ENCODE results near the gene MFGE8.

MFGE8 gene

DNA sequence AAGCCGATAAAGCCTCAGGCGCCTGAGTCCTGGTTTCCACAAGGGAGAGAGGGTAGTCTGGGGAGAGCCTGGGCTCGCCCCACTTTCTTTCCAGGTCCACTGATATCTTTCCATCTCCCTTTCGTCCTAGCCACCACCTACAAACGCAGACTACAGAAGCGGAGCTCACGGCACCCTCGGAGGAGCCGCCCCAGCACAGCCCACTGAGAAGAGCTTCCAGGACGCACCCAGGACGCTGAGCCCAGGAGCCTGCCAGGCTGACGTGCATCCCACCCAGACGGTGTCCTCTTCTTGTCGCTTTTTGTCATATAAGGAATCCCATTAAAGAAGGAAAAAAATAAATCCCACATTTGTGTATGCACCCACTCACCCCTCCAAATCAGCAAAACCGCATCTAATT, 38.9 kb downstream of the MFGE8 start:
- no peak for DNase-seq (ENCODE audit: low spot score)

DNA sequence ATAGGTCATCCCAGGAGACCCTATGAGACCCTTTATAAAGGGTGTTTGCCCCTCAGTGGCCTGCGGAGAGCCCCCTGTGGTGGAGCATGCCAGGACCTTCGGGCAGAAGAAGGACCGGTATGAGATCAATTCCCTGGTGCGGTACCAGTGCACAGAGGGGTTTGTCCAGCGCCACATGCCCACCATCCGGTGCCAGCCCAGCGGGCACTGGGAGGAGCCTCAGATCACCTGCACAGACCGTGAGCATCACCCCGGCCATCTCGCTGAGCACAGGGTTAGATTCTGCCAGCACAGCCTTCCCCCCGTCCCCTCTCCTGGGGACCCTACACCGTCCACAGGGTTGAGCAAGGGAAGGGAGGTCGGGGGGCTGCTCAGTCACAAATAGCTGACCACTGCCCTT, 39.4 kb downstream of the MFGE8 start:
- DNase-seq (ENCODE audit: low spot score): no peak

DNA sequence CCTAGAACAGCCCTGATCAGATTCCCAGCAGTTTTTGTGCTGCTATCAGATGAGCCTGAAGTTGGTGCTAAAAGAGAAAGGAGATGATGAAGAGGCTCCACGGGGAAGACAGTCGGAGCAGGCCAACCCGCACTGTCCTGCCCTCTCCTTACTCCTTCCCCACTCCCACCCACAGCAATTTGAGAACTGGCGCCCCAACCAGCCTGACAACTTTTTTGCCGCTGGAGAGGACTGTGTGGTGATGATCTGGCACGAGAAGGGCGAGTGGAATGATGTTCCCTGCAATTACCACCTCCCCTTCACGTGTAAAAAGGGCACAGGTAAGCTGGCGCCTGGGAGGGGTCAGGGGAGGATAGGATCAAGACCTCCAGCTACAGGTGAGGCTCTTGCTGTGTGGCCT, 40.5 kb downstream of the MFGE8 start:
- DNase-seq (ENCODE audit: low spot score): no peak

DNA sequence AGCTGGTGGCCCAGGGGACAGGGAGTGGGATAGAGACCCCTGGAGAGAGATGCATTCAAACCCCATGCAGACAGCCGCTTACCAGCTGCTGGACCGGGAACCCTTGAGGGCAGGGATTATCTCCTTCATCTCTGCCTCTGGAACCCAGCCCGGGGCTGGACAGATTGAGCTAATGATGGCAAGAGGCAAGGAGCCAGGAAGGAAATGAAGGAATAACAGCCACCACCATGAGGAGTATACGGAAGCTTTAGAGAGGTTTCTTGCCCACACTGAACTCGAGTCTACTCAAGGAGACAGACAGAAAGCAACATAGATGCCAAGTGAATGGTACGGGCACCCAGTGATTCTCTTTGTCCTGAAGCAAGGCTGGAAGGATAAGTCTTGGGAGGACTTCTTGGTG, 41.1 kb downstream of the MFGE8 start:
- no peak for DNase-seq (ENCODE audit: low spot score)

DNA sequence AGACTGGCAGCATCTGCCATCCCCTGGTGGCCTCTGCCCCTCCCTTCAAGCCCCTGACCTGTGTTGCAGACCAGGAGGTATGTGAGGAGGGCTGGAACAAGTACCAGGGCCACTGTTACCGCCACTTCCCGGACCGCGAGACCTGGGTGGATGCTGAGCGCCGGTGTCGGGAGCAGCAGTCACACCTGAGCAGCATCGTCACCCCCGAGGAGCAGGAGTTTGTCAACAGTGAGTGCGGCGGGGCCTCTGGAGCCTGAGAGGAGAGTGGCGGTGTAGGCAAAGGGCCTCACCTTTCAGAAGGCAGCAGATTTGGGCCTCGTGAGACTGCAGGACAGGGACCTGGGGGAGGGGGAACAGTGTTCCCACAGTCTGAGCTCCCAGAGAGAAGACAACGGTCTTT, 41.9 kb downstream of the MFGE8 start:
- DNase-seq (ENCODE audit: low spot score): no peak

DNA sequence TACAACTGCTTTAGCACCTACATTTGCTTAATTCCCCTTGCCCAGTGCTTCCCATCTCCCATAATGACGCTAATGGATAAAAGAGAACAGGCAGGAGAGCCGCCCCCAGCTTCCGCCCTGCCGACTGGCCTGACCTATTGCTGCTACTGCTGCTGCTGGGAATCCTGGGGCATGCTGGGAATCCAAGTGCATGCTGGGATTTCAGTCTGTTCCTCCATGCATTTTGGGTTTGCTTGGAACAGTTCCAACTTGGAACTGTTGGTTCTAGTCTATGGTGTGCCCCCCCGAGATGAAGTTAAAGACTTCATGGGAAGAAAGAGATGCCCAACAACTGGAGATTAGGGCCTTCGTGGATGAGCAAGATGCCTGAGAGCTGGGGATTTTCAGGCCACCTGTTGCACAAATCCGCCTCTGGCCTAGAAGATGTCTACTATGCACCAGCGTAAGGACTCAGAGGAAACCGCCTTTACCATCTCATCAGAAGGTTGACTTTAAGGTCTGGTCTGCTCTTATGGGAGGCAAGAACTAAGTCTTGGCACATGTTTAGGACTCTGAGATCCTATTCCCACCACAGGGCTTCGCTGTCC, 46.8 kb downstream of the MFGE8 start:
- DNase-seq (ENCODE audit: low spot score): no peak

DNA sequence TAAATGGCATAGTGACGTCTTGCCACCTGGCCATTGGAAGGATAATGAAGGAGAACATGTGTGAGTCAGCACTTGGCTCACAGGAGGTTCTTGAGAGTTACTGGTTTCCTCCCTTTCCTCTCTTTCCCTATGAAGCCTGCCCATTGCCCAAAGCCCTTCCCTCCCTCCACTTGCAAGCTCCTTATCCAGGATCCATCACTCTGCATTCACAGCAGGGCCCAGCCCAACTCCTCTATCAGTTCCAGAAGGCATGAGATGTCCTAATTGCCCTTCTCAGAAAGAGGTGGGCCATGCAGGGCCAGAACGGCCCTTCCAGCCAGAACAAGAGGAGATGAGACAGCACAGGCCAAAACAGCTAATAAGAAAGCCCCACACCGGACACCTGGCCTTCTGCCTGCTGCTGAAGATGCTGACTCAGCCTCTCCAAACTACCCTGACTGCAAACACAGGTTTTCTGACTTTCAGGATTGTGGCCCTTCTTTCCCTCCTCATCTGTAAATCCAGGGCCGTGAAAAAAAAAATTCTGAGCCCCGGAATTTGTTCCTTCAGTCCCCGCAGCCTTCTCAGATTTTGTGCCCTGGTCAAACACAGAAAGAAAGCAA, 47.6 kb downstream of the MFGE8 start:
- no peak for DNase-seq (ENCODE audit: low spot score)

DNA sequence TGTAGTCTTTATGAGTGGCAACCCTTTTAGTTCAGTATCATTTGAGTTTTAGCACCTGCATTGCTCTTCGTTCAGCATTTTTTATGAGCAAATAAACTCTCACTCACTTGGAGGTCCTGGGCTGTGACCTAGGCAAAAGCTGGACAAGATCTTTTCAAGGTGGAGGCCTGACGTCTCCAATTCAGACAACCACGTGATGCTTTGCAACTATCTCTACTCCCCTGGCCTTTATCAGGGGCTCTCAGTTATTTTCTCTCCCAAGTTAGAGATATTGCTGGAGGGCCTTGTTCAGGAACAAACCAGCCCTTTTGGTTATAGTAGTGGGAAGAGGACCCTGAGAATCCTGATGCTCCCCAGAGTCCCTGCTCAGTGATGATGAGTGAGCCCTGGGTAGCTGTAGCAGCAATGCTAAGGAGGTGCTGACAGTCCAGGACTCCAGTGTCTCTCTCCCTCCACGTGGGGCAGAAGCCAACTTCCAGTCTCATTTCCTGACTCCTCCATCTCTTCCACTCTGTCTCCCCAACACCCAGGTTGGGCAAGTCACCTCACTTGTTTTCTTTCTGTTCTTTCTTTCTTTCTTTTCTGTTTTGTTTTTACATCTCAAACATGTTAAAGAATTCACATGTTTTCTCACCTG, 48.2 kb downstream of the MFGE8 start:
- no peak for DNase-seq (ENCODE audit: low spot score)

DNA sequence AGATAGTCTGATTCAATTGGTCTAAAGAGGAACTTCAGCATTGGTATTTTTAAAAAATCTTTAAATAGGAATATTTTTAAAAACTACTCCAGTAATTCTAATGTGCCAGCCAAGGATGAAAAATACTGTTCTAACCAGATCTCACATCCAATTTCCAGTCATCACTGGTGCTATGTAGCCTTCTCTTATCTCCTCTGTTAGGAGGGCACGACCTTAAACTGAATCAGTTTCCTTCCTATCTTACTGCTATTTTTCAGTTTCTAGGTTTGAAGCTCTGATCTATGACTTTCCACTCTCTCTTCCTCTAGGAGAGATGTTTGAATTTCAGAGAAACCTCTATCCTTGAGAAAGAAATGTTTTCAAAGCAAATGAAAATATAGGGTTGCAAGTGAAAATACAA, 49.8 kb downstream of the MFGE8 start:
- DNase-seq (ENCODE audit: low spot score): no peak

DNA sequence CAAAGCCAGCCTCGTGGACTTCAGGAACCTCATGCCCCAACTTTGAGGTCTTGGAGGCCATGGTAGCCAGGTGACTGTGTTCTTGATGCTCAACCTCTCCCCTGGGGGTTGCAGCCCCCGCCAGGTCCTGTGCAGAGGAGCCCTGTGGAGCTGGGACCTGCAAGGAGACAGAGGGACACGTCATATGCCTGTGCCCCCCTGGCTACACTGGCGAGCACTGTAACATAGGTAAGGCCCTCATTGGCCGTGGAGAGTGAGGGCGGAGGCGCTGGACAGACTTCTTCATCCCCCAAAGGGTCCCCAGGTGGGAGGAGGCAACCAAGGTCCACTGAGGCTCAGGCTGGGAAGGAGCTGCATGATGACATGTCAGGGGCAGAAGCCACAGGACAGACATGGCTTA, 53.0 kb downstream of the MFGE8 start:
- no peak for DNase-seq (ENCODE audit: low spot score)

DNA sequence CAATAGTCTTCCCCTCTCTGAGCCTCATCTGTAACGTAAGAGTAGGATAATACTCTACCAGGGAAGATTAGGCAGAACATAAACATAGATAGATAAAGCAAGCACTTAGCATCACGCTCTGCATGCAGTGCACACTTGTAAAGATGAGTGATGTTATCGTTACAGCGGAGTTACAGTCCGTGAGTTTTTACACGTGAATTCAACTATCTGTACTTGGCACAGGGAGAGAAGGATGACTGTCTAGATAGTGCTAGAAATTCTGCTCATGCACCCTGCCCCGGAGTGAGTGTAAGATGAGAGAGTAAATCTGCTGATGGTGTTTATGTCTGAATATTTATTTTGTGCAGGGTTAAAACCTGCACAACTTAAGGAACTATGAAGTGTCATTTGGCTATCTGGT, 53.6 kb downstream of the MFGE8 start:
- no peak for DNase-seq (ENCODE audit: low spot score)

DNA sequence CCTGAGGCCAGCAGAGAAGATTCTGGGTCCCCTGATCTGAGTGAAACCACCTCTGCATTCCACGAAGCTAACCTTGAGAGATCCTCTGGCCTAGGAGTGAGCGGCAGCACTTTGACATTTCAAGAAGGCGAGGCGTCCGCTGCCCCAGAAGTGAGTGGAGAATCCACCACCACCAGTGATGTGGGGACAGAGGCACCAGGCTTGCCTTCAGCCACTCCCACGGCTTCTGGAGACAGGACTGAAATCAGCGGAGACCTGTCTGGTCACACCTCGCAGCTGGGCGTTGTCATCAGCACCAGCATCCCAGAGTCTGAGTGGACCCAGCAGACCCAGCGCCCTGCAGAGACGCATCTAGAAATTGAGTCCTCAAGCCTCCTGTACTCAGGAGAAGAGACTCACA, 54.2 kb downstream of the MFGE8 start:
- no peak for DNase-seq (ENCODE audit: low spot score)

DNA sequence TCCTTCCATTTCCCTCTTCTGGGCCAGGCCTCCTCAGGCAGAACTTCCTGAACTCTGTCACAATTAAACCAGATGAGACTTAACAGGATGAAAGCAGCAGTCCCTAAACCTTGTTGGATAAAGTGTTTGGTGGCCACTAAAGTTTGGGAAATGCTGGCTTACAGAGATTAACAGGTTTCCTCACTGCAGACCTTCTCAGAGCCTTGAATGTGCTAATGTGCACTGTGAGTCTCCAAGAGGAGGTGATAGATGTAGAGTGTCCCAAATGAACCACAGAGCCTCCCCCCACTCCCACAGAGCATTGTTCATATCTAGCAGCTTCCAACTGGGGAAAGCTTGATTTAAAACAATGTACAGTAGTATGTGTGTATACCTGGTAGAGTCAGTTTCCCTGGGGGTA, 60.7 kb downstream of the MFGE8 start:
- DNase-seq (ENCODE audit: low spot score): no peak

DNA sequence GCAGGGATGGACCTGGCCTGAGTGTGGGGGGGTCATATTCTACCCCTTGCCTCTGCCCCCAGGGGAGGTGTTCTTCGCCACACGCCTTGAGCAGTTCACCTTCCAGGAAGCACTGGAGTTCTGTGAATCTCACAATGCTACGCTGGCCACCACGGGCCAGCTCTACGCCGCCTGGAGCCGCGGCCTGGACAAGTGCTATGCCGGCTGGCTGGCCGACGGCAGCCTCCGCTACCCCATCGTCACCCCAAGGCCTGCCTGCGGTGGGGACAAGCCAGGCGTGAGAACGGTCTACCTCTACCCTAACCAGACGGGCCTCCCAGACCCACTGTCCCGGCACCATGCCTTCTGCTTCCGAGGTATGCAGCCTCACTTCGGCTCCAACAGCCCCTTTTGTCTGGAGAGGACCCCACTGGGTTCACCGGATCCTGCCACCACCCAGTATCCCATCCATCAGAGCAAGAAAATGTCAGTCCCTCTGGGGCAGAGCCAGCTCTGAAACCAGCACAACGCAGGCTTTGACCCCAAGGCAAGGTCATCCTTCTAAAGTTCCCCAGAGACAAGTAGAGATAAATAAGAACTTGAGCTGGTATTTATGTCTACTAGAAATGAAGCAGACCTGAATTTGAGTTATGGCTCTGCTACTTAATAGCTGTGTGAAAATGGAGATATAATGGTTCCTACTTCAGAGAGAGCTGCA, 63.7 kb downstream of the MFGE8 start:
- no peak for DNase-seq (ENCODE audit: low spot score)
